Memory B cell (primary cell): Measurements from ENCODE around the gene HOOK2.
A peak's percentile ranks its signal among the peaks of the same experiment; 100 is the strongest.

Source experiments
- ATAC-seq: fragments of 150-1000 bp; cut with Tn5 transposase; 2 replicates; pipeline ENCODE4 v1.10.0; 2021; ENCODE audit warnings: low read depth, mild to moderate bottlenecking, moderate library complexity
- DNase-seq, 2 donors: peaks; one replicate each; pipeline ENCODE4 v3.0.0; 2022; ENCODE audit warnings: low spot score in 2 of 2
- H3K27ac Mint-ChIP-seq: one replicate; pipeline ENCODE4 v1.8.0; 2022; ENCODE audit warnings: mild to moderate bottlenecking, moderate library complexity, mixed read lengths
- H3K27me3 Mint-ChIP-seq: one replicate; pipeline ENCODE4 v1.8.0; 2022; ENCODE audit warnings: mixed read lengths
- H3K36me3 Mint-ChIP-seq: one replicate; pipeline ENCODE4 v1.8.0; 2022; ENCODE audit warnings: mild to moderate bottlenecking, mixed read lengths
- H3K4me1 Mint-ChIP-seq: one replicate; pipeline ENCODE4 v1.8.0; 2022; ENCODE audit warnings: mixed read lengths
- H3K4me3 Mint-ChIP-seq: one replicate; pipeline ENCODE4 v1.8.0; 2022; ENCODE audit warnings: mild to moderate bottlenecking, moderate library complexity, mixed read lengths
- H3K9me3 Mint-ChIP-seq: one replicate; pipeline ENCODE4 v1.8.0; 2022; ENCODE audit warnings: mixed read lengths

Gene HOOK2

GRCh38 chr19:12782424-12783290, 7.3 kb upstream of the HOOK2 start:
- H3K36me3 Mint-ChIP-seq: no peaks in the 10 kb centered on the region
- H3K27ac Mint-ChIP-seq: no peak overlapping the region
- no peaks in the 10 kb centered on the region for H3K9me3 Mint-ChIP-seq
- DNase-seq (peak; percentile 93), ATAC-seq (peak; percentile 55)
- H3K27me3 Mint-ChIP-seq: no peaks in the 10 kb centered on the region
- H3K4me3 Mint-ChIP-seq: peak overlapping the region; percentile 84
- peaks cover 17% of the 10 kb centered on the region for H3K4me1 Mint-ChIP-seq

- H3K4me3 Mint-ChIP-seq: peak overlapping the region; percentile 84
- H3K4me1 Mint-ChIP-seq: peaks cover 20% of the 10 kb centered on the region
- H3K9me3 Mint-ChIP-seq: no peaks in the 10 kb centered on the region
- H3K27me3 Mint-ChIP-seq: no peaks in the 10 kb centered on the region
- DNase-seq (no peak), ATAC-seq (peak; percentile 75)
- H3K36me3 Mint-ChIP-seq: no peaks in the 10 kb centered on the region
- H3K27ac Mint-ChIP-seq: no peak overlapping the region
These were observed 6.7 kb upstream of the HOOK2 start for GRCh38 chr19:12782174-12782423.

- H3K27me3 Mint-ChIP-seq: no peaks in the 10 kb centered on the region
- peak overlapping the region; percentile 78 for H3K27ac Mint-ChIP-seq
- peaks cover 20% of the 10 kb centered on the region for H3K4me1 Mint-ChIP-seq
- ATAC-seq: no peak
- no peak for DNase-seq
- no peaks in the 10 kb centered on the region for H3K36me3 Mint-ChIP-seq
- H3K9me3 Mint-ChIP-seq: no peaks in the 10 kb centered on the region
- peak overlapping the region; percentile 41 for H3K4me3 Mint-ChIP-seq
These were observed 4.0 kb upstream of the HOOK2 start for GRCh38 chr19:12779162-12779993.

- peak overlapping the region; percentile 84 for H3K4me3 Mint-ChIP-seq
These were observed 3.5 kb upstream of the HOOK2 start for GRCh38 chr19:12778905-12779161.

GRCh38 chr19:12778017-12778904, 2.9 kb upstream of the HOOK2 start:
- DNase-seq: peak in 1 of 2 donors; percentile 61
- H3K9me3 Mint-ChIP-seq: no peaks in the 10 kb centered on the region
- ATAC-seq: peak; percentile 3
- no peaks in the 10 kb centered on the region for H3K27me3 Mint-ChIP-seq
- no peaks in the 10 kb centered on the region for H3K36me3 Mint-ChIP-seq
- peaks cover 25% of the 10 kb centered on the region for H3K4me1 Mint-ChIP-seq
- peak overlapping the region; percentile 84 for H3K4me3 Mint-ChIP-seq
- peak overlapping the region; percentile 78 for H3K27ac Mint-ChIP-seq

More at GRCh38 chr19:12778905-12779161, 3.5 kb upstream of the HOOK2 start:
- no peaks in the 10 kb centered on the region for H3K36me3 Mint-ChIP-seq
- no peaks in the 10 kb centered on the region for H3K9me3 Mint-ChIP-seq
- DNase-seq (no peak), ATAC-seq (no peak)
- H3K27ac Mint-ChIP-seq: peak overlapping the region; percentile 78
- H3K4me1 Mint-ChIP-seq: peaks cover 20% of the 10 kb centered on the region
- H3K27me3 Mint-ChIP-seq: no peaks in the 10 kb centered on the region

GRCh38 chr19:12777217-12778016, 2.1 kb upstream of the HOOK2 start:
- peak overlapping the region; percentile 78 for H3K27ac Mint-ChIP-seq
- peak; percentile 13 for ATAC-seq
- H3K27me3 Mint-ChIP-seq: no peaks in the 10 kb centered on the region
- H3K9me3 Mint-ChIP-seq: no peaks in the 10 kb centered on the region
- H3K36me3 Mint-ChIP-seq: no peaks in the 10 kb centered on the region
- peaks cover 25% of the 10 kb centered on the region for H3K4me1 Mint-ChIP-seq
- H3K4me3 Mint-ChIP-seq: peak overlapping the region; percentile 84
- peak; percentile 88 to 92 for DNase-seq

GRCh38 chr19:12773571-12773970, 1.8 kb downstream of the HOOK2 start:
- H3K9me3 Mint-ChIP-seq: no peaks in the 10 kb centered on the region

GRCh38 chr19:12772323-12772722, 3.0 kb downstream of the HOOK2 start:
- H3K9me3 Mint-ChIP-seq: no peaks in the 10 kb centered on the region
- DNase-seq: no peak

More at GRCh38 chr19:12773571-12773970, 1.8 kb downstream of the HOOK2 start:
- Mint-ChIP-seq H3K4me1 (peaks cover 19% of the 10 kb centered on the region), H3K27me3 (no peaks in the 10 kb centered on the region), H3K27ac (peak overlapping the region; percentile 21), H3K4me3 (no peak overlapping the region), H3K36me3 (no peaks in the 10 kb centered on the region)
- no peak for ATAC-seq
- no peak for DNase-seq

GRCh38 chr19:12770922-12771321, 4.4 kb downstream of the HOOK2 start:
- ATAC-seq (no peak), DNase-seq (no peak)
- Mint-ChIP-seq H3K36me3 (no peaks in the 10 kb centered on the region), H3K27ac (no peak overlapping the region), H3K9me3 (no peaks in the 10 kb centered on the region), H3K4me3 (no peak overlapping the region), H3K4me1 (peaks cover 16% of the 10 kb centered on the region), H3K27me3 (no peaks in the 10 kb centered on the region)

More at GRCh38 chr19:12772323-12772722, 3.0 kb downstream of the HOOK2 start:
- ATAC-seq: no peak
- Mint-ChIP-seq H3K4me1 (peaks cover 14% of the 10 kb centered on the region), H3K4me3 (no peak overlapping the region), H3K27ac (no peak overlapping the region), H3K27me3 (no peaks in the 10 kb centered on the region), H3K36me3 (no peaks in the 10 kb centered on the region)

GRCh38 chr19:12769689-12770088, 5.7 kb downstream of the HOOK2 start:
- Mint-ChIP-seq H3K27ac (no peak overlapping the region), H3K27me3 (no peaks in the 10 kb centered on the region), H3K4me3 (peak overlapping the region; percentile 35), H3K36me3 (no peaks in the 10 kb centered on the region), H3K9me3 (no peaks in the 10 kb centered on the region), H3K4me1 (peaks cover 17% of the 10 kb centered on the region)
- peak; percentile 84 for ATAC-seq
- DNase-seq: no peak

- no peaks in the 10 kb centered on the region for H3K27me3 Mint-ChIP-seq
- ATAC-seq (no peak), DNase-seq (no peak)
- H3K4me3 Mint-ChIP-seq: no peak overlapping the region
- no peaks in the 10 kb centered on the region for H3K9me3 Mint-ChIP-seq
- H3K27ac Mint-ChIP-seq: no peak overlapping the region
- H3K4me1 Mint-ChIP-seq: peaks cover 12% of the 10 kb centered on the region
- no peaks in the 10 kb centered on the region for H3K36me3 Mint-ChIP-seq
These were observed 7.7 kb downstream of the HOOK2 start for GRCh38 chr19:12767666-12768065.

- no peaks in the 10 kb centered on the region for H3K27me3 Mint-ChIP-seq
- DNase-seq (no peak), ATAC-seq (no peak)
- H3K9me3 Mint-ChIP-seq: no peaks in the 10 kb centered on the region
- H3K4me3 Mint-ChIP-seq: no peak overlapping the region
- no peak overlapping the region for H3K27ac Mint-ChIP-seq
- peaks cover 12% of the 10 kb centered on the region for H3K4me1 Mint-ChIP-seq
- H3K36me3 Mint-ChIP-seq: no peaks in the 10 kb centered on the region
These were observed 8.2 kb downstream of the HOOK2 start for GRCh38 chr19:12767150-12767549.

GRCh38 chr19:12766051-12766521, 9.3 kb downstream of the HOOK2 start:
- no peaks in the 10 kb centered on the region for H3K27me3 Mint-ChIP-seq
- no peaks in the 10 kb centered on the region for H3K9me3 Mint-ChIP-seq
- peak overlapping the region; percentile 5 for H3K4me3 Mint-ChIP-seq
- peak; percentile 81 to 93 for DNase-seq
- no peak overlapping the region for H3K27ac Mint-ChIP-seq
- ATAC-seq: peak; percentile 74
- peaks cover 12% of the 10 kb centered on the region for H3K4me1 Mint-ChIP-seq
- no peaks in the 10 kb centered on the region for H3K36me3 Mint-ChIP-seq
